Right renal cortex interstitium (tissue), 3 donors: ENCODE measurements around the gene AQP9. TPM values are rescaled to one million over a fixed set of nuclear protein-coding genes. Genes with fewer than 3 reads are reported as not detected.

ENCODE experiments used
- DNase-seq, 3 donors: peaks; one replicate each; pipeline ENCODE4 v3.0.0-alpha.2; 2013; ENCODE audit warnings: low read depth in 3 of 3, low spot score in 2 of 3
- polyA plus RNA-seq, 3 donors: library from polyadenylated mRNA; unstranded; fragments of 120-200 nt; gene quantifications; one replicate each; pipeline ENCODE4 v1.2.1, GENCODE V29; 2013; ENCODE audit not compliant: insufficient read length in 3 of 3

Gene AQP9
- polyA plus RNA-seq, 3 donors, result 0.08 to 0.19 (median 0.18) TPM

DNA sequence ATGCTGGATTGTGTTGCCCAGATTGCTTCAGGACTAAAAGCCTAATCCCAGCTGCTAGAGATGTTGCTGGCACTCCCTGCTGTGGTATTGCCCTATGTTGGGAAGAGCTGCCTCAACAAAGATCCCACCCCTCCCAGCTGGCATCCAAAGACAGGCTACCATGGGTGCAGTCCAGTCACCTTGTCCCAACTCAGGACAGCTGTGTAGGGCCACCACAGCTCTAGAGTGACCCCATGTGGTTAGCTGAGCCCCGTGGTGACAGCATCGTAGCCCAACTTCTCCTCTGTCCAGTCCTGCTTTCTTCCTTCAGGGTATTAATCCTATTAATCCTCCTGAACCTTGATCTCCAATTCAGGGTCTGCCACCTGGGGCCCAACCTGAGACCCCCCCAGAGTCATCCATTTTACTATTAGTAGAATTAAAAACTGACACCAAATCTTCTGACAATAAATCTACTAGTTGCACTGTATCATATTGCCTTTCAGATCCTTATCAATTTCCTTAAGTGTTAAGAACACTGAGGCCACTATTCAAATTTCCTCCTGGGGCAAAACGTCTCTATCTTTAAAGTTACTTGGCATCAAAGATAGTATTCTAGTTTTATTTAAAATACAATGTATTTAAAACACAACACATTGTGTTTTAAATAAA is 83.5 kb downstream of the AQP9 start:
- no peak for DNase-seq

- no peak for DNase-seq
These were observed 84.5 kb downstream of the AQP9 start for GRCh38 chr15:58222679-58223078.

GRCh38 chr15:58223432-58223831 is 85.3 kb downstream of the AQP9 start:
- DNase-seq, result no peak

DNA sequence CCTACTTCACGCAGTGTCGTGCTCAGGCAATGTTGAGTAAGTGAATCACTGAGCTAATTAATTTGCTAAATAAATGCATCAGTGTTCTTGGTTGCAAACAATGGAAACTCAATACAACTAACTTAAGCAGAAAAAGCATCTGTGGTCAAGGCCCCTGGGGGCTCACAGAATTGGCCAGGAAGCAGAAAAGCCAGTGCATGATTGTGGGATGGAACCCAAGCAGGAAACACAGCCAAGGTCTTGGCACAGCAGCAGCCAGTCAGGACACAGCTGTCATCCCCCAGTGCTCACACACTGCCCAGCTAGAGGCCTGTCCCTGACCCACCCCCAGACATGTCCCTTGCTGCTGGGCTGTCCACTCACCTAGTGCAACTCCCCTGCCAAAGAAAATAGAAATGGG is 85.9 kb downstream of the AQP9 start:
- no peak for DNase-seq

DNA sequence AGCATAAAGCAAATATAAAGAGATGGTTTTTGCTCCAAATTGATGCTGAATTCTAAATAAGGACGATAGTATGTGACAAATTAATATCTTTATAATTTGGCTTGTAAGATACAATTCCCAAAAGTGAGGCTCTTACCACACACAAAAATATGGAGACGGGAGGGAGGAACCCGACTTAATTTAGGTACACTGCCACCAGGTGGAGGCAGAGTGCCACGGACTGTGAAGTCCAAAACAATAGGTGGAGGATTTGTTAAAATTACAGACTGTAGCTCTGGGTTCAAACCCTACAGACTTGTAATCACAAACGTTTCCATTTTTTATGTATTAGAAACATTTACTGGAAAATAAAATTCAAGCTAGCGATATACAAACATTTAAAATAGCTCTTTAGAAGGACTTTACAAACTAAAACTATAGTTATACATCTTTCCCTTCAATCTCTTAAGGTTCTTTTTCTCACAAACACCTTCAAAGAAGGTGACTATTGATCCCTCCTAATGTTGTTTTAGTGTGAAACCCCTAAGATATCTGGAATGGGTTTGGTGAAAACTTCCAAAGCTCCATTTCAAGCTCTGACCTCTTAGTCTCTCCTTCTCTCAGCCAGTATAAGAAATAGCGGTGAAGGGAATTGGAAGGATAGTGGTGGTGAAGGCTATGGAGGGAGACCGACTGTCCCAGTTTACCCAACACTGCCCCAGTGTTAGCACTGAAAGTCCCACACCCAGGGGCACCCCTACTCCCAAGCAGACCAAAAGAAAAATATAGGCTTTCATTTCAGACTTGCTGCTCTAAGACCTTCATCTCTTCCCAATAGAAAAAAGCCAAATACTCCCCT is 89.7 kb downstream of the AQP9 start:
- DNase-seq, result peak in 1 of 3 donors; percentile 33

GRCh38 chr15:58228718-58229117 is 90.5 kb downstream of the AQP9 start:
- DNase-seq, result peak in 1 of 3 donors; percentile 19

GRCh38 chr15:58229297-58229768 is 91.2 kb downstream of the AQP9 start:
- no peak for DNase-seq

DNA sequence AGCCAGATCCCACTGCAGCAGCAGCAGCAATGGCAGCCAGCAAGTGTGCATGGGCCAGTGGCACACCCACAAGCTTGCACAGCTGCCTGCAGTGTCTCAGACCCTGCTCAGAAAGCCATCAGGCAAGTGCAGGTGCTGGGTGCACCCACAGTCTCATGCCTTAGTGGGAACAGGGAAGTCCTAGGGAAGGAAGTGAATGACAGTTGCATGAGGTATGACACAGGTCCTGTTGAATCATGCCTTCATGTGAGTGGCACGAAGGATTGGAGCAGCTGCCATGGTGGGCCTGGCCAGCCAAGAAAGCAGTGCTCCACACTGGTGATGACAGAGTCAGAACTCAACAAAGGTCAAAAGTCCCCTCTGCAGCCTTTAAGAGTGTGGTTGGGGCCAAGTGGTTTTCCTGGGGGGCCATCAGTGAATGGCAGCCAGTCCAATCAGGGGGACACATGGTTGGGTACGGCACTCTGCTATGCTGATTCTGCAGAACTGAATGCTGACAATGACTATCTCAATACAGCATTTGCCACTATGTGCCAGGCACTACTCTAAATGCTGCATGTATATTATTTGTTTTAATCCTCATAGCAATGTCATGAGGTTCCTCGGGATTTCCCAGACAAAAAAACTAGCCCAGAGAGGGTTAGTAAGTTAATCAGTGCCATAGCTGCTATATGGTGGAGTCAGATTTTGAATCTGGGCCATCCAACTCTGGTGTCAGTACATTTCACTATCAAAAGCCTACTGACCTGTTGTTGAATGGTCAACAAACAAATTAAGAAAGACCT is 94.3 kb downstream of the AQP9 start:
- no peak for DNase-seq

- DNase-seq, result no peak
These were observed 95.2 kb downstream of the AQP9 start for GRCh38 chr15:58233341-58233740.

Other genes starting within 250 kb of the AQP9 start
- 100 to 1,000 TPM; 287 to 333 (median 325) TPM for gene ALDH1A2, start 72.7 kb upstream of the AQP9 start, polyA plus RNA-seq